Hair follicle dermal papilla cell (primary cell): ENCODE results near the gene PMS2. TPM values are rescaled to one million over a fixed set of nuclear protein-coding genes. Genes with fewer than 3 reads are reported as not detected.

Source experiments
- small RNA-seq: library from RNA; depleted of rRNA; stranded (forward); fragments of <200 nt; gene quantifications from one replicate; pipeline ENCODE3, GENCODE V24; 2012
- total RNA-seq: library from RNA; depleted of rRNA; stranded (reverse); fragments of >200 nt; gene quantifications from 2 replicates; pipeline ENCODE4 v1.2.3, GENCODE V29; 2012

Gene PMS2, protein sequence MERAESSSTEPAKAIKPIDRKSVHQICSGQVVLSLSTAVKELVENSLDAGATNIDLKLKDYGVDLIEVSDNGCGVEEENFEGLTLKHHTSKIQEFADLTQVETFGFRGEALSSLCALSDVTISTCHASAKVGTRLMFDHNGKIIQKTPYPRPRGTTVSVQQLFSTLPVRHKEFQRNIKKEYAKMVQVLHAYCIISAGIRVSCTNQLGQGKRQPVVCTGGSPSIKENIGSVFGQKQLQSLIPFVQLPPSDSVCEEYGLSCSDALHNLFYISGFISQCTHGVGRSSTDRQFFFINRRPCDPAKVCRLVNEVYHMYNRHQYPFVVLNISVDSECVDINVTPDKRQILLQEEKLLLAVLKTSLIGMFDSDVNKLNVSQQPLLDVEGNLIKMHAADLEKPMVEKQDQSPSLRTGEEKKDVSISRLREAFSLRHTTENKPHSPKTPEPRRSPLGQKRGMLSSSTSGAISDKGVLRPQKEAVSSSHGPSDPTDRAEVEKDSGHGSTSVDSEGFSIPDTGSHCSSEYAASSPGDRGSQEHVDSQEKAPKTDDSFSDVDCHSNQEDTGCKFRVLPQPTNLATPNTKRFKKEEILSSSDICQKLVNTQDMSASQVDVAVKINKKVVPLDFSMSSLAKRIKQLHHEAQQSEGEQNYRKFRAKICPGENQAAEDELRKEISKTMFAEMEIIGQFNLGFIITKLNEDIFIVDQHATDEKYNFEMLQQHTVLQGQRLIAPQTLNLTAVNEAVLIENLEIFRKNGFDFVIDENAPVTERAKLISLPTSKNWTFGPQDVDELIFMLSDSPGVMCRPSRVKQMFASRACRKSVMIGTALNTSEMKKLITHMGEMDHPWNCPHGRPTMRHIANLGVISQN
- 15.8 and 18.8 TPM in 2 replicates for total RNA-seq

DNA sequence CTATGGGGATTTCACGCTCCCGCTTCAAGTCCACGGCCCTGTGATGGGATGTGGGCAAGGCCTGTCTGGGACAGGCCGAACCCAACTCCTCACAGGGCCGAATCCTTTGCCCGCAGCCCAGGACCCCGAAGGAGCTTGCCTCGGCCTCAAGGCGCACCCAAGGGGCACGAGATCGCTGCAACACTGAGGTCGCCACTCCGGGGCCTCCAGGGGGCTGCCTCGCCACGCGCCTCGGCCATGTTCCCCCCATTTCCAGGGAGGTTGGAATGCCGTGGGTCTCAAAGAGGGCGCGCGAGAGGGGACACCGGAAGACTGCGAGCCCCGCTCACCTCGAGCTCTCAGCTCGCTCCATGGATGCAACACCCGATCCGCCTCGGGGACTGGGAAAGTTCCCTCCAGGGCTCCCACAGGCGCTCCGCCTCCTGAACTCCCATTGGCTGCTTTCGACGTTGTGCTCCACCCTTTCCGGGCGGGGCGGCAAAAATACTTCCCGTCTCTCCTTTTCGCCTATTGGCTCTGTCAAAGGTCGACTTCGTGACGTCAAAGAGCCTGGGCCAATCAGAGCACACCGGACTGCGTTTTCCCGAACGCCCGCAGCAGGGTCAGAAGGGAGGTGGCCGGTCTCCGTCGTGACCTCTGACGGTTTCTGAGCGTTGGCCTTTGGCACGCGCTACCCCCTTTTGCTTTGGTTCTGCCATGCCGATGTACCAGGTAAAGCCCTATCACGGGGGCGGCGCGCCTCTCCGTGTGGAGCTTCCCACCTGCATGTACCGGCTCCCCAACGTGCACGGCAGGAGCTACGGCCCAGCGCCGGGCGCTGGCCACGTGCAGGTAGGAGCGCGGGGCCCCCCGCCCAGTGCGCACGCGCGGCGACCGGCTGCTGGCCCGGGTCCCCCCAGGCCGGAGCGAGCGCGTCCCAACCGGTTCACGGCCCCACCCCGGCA lies at the start of gene PMS2, which contains the start of gene AIMP2:
Gene PMS2, minus strand, starts transcription at position 382 of the 944 bp plus-strand sequence. Its CDS starts 30 bp downstream, at position 352.
Gene AIMP2, plus strand, starts transcription at position 605 of the 944 bp plus-strand sequence. Its CDS starts 92 bp downstream, at position 697.

DNA sequence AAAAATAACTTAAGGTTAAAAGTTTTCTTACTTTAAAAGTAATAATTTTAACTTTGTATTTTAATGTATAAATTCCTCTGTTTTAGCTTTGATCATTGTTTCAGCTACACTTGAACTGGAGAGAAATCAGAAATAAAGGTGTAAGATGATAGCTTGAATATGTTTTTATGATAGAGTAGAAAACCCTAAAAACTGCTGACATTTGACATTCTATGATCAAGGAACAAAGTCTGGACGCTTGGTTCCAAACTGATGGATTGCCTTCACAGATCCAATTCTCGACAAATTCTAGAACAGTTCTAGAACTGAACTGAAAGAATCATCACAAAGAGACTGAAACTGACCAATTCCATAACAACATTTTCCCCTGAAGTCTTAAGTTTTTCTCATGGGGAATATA lies 22.1 kb upstream of the PMS2 start, which contains the start of gene ANKRD61:
Gene ANKRD61, plus strand, starts transcription at position 389 of the 400 bp plus-strand sequence. Its CDS starts 0 bp downstream, at position 389.

DNA sequence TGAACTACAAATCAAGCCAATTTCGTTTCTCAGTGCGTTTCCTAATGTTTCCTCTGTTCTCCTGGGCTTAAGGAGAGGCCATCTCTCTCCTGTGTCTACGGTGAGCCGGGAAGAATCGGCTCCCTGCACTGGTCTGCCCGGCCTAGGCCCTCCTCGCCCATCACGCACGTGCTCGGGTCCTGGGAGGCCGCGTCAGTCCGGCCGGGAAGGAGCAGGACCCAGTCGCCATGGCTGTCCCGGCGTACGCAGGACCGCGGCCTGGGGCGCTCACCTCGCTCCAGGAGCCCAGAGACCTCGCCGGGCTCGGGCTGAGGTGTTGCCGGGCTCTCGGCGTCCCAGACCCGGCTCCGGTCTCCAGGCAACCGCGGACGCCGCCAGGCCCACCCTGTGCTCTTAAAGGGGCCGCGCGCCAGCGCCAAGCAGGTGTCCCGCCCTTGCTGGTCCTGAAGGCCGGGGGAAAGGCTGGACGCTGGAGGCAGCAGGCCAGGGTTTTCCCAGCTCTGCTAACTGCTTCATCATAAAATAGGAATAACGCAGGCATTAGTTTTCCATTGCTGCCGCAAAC lies 38.4 kb downstream of the PMS2 start, which contains the start of gene RSPH10B:
Gene RSPH10B, minus strand, starts transcription at position 343 of the 565 bp plus-strand sequence. CDS start 3,573 bp downstream, outside the sequence.

Small RNA genes lying within 50 kb of the gene (small RNA-seq; reads per million reads assigned to genes)
- gene RF00019 (not detected), gene RNU6-218P (not detected), gene SNORA80D (7.1 reads per million, percentile 85 among the genes with 10 or more reads in this experiment)

Other genes starting within 250 kb of the PMS2 start
- gene RNF216, start 227.4 kb downstream of the PMS2 start, total RNA-seq = 58.4 and 70.4 TPM in 2 replicates
- gene OCM, start 128.3 kb downstream of the PMS2 start, total RNA-seq = not detected in 2 replicates
- 46.9 and 48.8 TPM in 2 replicates for gene CCZ1, start 110.3 kb downstream of the PMS2 start, total RNA-seq
- gene RSPH10B, start 38.4 kb downstream of the PMS2 start, total RNA-seq = not detected in 2 replicates
- 40.2 and 44.9 TPM in 2 replicates for gene AIMP2, start 223 bp upstream of the PMS2 start, total RNA-seq
- 0.16 TPM in 1 of 2 replicates, not detected in the other for gene ANKRD61, start 22.3 kb upstream of the PMS2 start, total RNA-seq
- gene EIF2AK1, start 50.1 kb upstream of the PMS2 start, total RNA-seq = 138 and 178 TPM in 2 replicates
- 9.5 and 12.5 TPM in 2 replicates for gene USP42, start 95.9 kb upstream of the PMS2 start, total RNA-seq